Chondrocyte (in vitro differentiated cells): Measurements from ENCODE around the gene FBXL3. TPM values are rescaled to one million over a fixed set of nuclear protein-coding genes. Genes with fewer than 3 reads are reported as not detected.

ENCODE experiments used
- DNase-seq: peaks from one replicate; pipeline ENCODE4 v3.0.0; 2021; ENCODE audit warnings: mixed read lengths, low spot score
- H3K27ac Mint-ChIP-seq: one replicate; pipeline ENCODE4 v1.8.0; 2021; ENCODE audit warnings: mild to moderate bottlenecking, moderate library complexity, mixed read lengths; ENCODE audit not compliant: unreplicated experiment
- H3K27me3 Mint-ChIP-seq: 2 replicates; pipeline ENCODE4 v1.8.0; 2021; ENCODE audit warnings: low read depth, mixed read lengths
- H3K36me3 Mint-ChIP-seq: 2 replicates; pipeline ENCODE4 v1.8.0; 2021; ENCODE audit warnings: low read depth, mixed read lengths
- H3K4me1 Mint-ChIP-seq: 2 replicates; pipeline ENCODE4 v1.8.0; 2021; ENCODE audit warnings: low read depth, mild to moderate bottlenecking, mixed read lengths
- H3K4me3 Mint-ChIP-seq: one replicate; pipeline ENCODE4 v1.8.0; 2021; ENCODE audit warnings: mild to moderate bottlenecking, moderate library complexity, mixed read lengths; ENCODE audit not compliant: unreplicated experiment
- H3K9me3 Mint-ChIP-seq: 2 replicates; pipeline ENCODE4 v1.8.0; 2021; ENCODE audit warnings: low read depth, mixed read lengths
- total RNA-seq: library from RNA; stranded (reverse); gene quantifications from 3 replicates; pipeline ENCODE4 v1.2.1, GENCODE V29; 2021
- TF ChIP-seq, protein P1 (sequence below): fragments of 200-600 bp; sonication (generic); IDR thresholded peaks from 2 replicates; pipeline ENCODE4 v1.5.0; 2021; ENCODE audit warnings: antibody characterized with exemption, mild to moderate bottlenecking, moderate library complexity

The FBXL3 gene
- total RNA-seq, 1 donor from 2014 or later: 41.8 TPM

DNA sequence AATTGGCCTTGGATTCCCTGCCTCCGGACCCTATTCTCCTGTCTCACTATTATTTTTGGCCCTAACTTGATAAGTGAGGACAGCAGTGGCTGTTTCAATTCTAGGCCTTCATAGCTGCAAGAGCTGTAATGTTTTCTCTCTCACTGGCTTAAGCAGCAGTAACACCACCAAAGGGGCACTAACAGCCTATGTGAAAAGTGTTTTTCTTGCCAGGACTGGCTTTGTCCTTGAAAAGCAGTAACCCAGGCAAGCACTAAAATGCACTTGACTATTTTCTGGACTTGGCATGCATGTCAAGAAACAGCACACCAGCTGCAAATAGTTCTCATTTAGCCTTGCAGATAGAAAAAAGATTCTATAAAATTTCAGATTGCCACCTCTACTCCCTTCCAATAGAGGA is 9.3 kb upstream of the FBXL3 start:
- H3K4me3 Mint-ChIP-seq: no peak overlapping the region
- DNase-seq: no peak
- H3K27me3 Mint-ChIP-seq: no peaks in the 10 kb centered on the region
- no peaks in the 10 kb centered on the region for H3K4me1 Mint-ChIP-seq
- H3K9me3 Mint-ChIP-seq: no peaks in the 10 kb centered on the region
- TF ChIP-seq, protein P1, sequence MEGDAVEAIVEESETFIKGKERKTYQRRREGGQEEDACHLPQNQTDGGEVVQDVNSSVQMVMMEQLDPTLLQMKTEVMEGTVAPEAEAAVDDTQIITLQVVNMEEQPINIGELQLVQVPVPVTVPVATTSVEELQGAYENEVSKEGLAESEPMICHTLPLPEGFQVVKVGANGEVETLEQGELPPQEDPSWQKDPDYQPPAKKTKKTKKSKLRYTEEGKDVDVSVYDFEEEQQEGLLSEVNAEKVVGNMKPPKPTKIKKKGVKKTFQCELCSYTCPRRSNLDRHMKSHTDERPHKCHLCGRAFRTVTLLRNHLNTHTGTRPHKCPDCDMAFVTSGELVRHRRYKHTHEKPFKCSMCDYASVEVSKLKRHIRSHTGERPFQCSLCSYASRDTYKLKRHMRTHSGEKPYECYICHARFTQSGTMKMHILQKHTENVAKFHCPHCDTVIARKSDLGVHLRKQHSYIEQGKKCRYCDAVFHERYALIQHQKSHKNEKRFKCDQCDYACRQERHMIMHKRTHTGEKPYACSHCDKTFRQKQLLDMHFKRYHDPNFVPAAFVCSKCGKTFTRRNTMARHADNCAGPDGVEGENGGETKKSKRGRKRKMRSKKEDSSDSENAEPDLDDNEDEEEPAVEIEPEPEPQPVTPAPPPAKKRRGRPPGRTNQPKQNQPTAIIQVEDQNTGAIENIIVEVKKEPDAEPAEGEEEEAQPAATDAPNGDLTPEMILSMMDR: no peak
- no peak overlapping the region for H3K27ac Mint-ChIP-seq
- H3K36me3 Mint-ChIP-seq: peaks cover 3% of the 10 kb centered on the region

DNA sequence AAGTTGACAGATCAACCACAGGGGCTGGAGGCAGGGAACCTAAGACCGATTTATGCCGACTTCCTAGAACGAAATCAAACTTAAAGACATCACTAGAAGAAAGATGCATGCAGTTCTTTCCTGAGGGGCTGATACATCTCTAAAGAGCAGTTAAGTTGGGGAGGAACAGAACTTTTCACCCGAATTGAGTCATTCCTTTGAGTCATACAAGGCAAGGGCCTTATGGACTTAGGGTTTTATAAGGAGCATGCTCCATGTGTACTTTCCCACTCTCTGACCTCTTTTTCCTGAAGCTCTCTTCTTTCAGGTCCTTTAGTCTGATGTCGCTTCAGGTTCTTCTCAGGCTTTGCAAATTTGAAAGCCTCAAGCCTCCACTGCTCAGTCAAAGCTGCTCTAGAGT is 7.9 kb upstream of the FBXL3 start:
- TF ChIP-seq, protein P1: no peak
- DNase-seq: no peak
- no peaks in the 10 kb centered on the region for H3K27me3 Mint-ChIP-seq
- H3K36me3 Mint-ChIP-seq: peaks cover 3% of the 10 kb centered on the region
- no peaks in the 10 kb centered on the region for H3K9me3 Mint-ChIP-seq
- no peaks in the 10 kb centered on the region for H3K4me1 Mint-ChIP-seq
- no peak overlapping the region for H3K27ac Mint-ChIP-seq
- H3K4me3 Mint-ChIP-seq: no peak overlapping the region

DNA sequence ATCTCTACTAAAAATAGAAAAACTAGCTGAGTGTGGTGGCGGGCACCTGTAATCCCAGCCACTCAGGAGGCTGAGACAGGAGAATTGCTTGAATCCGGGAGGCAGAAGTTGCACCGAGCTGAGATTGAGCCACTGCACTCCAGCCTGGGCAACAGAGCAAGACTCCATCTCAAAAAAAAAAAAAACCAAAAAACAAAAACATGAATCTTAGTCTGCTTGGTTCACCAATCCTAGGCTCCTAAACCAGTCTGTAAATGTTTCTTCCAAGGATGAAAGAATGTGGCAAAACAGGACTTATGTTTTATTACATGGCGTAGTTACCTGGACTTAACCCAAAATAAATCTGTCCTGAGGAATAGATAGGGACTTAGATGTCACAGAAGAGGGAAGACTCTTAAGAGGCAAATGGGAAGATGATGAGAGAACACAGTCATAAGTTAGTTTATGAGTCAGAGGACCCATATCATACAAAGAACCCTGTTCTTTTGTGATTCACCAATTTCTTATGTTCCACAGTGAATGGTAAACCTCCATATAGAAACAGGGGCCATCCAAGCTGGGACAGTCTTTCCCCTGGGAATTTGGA is 6.9 kb upstream of the FBXL3 start:
- H3K27me3 Mint-ChIP-seq: no peaks in the 10 kb centered on the region
- TF ChIP-seq, protein P1: no peak
- DNase-seq: no peak
- no peaks in the 10 kb centered on the region for H3K4me1 Mint-ChIP-seq
- no peak overlapping the region for H3K27ac Mint-ChIP-seq
- H3K9me3 Mint-ChIP-seq: no peaks in the 10 kb centered on the region
- H3K36me3 Mint-ChIP-seq: no peaks in the 10 kb centered on the region
- no peak overlapping the region for H3K4me3 Mint-ChIP-seq

DNA sequence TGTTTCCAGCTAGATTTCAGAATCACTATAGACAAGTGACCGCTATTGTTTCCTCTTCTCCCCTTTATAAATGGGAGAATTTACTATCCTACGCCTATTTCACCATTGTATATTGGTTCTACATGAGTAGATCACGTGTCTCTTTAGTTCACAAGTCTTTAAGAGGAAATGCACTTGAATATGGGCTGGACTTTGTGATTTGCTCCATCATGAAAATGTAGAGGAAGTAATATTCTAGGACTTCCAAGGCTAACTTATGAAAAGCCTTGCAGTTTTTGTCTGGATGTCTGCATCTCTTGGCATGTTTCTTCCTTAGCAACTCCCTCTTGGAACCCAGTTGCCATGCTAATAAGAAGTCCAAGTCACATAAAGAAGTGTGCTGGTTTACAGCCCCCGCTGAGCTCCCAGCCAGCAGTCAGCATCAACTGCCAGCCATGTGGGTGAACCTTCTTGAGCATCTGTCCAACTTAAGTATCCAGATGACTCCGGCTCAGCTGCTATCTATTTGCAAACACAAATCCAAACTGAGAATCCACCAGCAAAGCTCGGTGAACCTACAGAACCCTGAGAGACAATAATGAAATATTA is 4.8 kb upstream of the FBXL3 start:
- no peak overlapping the region for H3K27ac Mint-ChIP-seq
- TF ChIP-seq, protein P1: no peak
- H3K36me3 Mint-ChIP-seq: peaks cover 1% of the 10 kb centered on the region
- peaks cover 14% of the 10 kb centered on the region for H3K4me1 Mint-ChIP-seq
- no peaks in the 10 kb centered on the region for H3K9me3 Mint-ChIP-seq
- DNase-seq: no peak
- no peak overlapping the region for H3K4me3 Mint-ChIP-seq
- no peaks in the 10 kb centered on the region for H3K27me3 Mint-ChIP-seq

DNA sequence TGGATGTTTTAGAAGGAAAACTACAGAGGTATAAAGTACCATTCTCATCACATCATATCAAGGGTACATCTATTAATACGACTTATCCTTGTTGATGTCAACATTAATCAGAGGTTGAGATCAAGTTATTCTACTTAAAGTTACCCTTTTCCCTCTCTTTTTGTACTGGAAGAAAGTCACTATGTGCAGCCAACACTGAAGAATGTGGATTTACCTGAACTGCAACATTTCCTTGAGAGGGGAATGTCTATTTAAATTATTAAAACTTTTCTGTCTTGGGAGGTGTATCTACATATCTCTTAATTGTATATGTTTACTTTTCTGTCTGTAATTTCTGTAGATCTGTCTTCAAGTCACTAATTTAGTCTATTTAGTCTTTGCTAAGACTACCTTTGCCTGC is 2.5 kb upstream of the FBXL3 start:
- Mint-ChIP-seq H3K36me3 (peaks cover 1% of the 10 kb centered on the region), H3K27me3 (no peaks in the 10 kb centered on the region), H3K27ac (no peak overlapping the region), H3K9me3 (no peaks in the 10 kb centered on the region), H3K4me1 (peaks cover 31% of the 10 kb centered on the region), H3K4me3 (no peak overlapping the region)
- DNase-seq: no peak
- TF ChIP-seq, protein P1: no peak
